ENCODE data around the gene CRB1. TPM values are rescaled to one million over a fixed set of nuclear protein-coding genes. Genes with fewer than 3 reads are reported as not detected.

Gene CRB1
- total RNA-seq, 1 experiment from 2014 or later, result not detected

DNA sequence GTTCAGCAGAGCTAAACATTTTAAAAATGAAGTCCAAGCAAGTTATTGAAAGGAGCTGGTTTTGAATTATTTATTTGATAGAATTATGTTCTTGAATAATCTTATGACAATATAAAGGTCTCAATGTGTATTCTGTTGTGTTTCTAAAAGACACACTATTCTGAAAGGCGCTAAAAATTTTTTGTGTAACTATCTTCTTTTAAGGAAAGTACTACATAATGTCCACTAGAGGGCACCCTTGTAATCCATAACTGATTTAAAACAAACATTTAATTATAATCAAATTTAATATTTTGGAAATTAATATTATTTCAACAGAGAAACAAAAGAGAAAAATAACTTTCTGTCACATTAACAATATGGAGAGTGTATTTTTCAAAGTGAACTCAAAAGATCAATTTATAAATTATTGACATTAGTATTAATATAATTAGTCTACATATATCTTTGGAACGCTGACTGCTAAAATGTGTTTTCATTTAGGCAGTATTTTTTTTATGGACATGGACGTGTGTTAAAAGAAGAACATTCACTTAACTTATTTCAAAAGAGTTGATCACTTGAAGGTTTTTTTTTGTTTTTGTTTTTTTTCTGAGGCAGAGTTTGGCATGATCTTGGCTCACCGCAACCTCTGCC lies 258.8 kb downstream of the CRB1 start:
- no peak for ATAC-seq
- no TSS peak for BruUV-seq (replicated peaks)
- TF ChIP-seq POLR2AphosphoS5 (IDR thresholded peaks at IDR 0.05; ENCODE audit: low read depth, low read length) (no peak), SIN3A (IDR thresholded peaks at IDR 0.05; ENCODE audit: borderline replicate concordance, insufficient read depth, low read depth, low read length) (no peak), TCF7L2 (IDR thresholded peaks at IDR 0.05; ENCODE audit: low read depth, low read length) (no peak)
- TF ChIP-seq, protein P1, sequence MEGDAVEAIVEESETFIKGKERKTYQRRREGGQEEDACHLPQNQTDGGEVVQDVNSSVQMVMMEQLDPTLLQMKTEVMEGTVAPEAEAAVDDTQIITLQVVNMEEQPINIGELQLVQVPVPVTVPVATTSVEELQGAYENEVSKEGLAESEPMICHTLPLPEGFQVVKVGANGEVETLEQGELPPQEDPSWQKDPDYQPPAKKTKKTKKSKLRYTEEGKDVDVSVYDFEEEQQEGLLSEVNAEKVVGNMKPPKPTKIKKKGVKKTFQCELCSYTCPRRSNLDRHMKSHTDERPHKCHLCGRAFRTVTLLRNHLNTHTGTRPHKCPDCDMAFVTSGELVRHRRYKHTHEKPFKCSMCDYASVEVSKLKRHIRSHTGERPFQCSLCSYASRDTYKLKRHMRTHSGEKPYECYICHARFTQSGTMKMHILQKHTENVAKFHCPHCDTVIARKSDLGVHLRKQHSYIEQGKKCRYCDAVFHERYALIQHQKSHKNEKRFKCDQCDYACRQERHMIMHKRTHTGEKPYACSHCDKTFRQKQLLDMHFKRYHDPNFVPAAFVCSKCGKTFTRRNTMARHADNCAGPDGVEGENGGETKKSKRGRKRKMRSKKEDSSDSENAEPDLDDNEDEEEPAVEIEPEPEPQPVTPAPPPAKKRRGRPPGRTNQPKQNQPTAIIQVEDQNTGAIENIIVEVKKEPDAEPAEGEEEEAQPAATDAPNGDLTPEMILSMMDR (IDR thresholded peaks at IDR 0.05), result peak; percentile 9; the same call in 1 of the 2 replicates
- no peak for DNase-seq (ENCODE audit: low read depth, low spot score)
- intact Hi-C loops (cut with micrococcal nuclease; ENCODE audit: unreplicated experiment), result loop anchor here (10.0 kb wide), 2 partner anchors 938 to 1158 kb away; no protein-coding TSS in a partner anchor
- H3K27me3 ChIP-seq (ENCODE audit: control insufficient read depth, insufficient read depth, low read length), result no peaks in the 10 kb centered on the region
- in situ Hi-C loops (cut with HindIII; ENCODE audit: low pct_unique_long_range_greater_than_20kb, low sequenced_read_pairs), result no loop called here
- H3K4me1 ChIP-seq (ENCODE audit: control insufficient read depth, insufficient read depth, low read length), result no peaks in the 10 kb centered on the region
- POLR2A ChIA-PET, result no interaction called here
- no peak overlapping the region for H3K4me3 ChIP-seq (ENCODE audit: low read depth in 2 of 2, low read length in 2 of 2)
- H3K27ac ChIP-seq (ENCODE audit: low read length), result no peak overlapping the region
- H3K9me3 ChIP-seq (ENCODE audit: control insufficient read depth, insufficient read depth, low read depth, low read length), result no peaks in the 10 kb centered on the region
- no peaks in the 10 kb centered on the region for H3K36me3 ChIP-seq (ENCODE audit: control insufficient read depth, insufficient read depth, low read length)
- CTCF ChIA-PET, result no interaction called here

Other genes starting within 250 kb of the CRB1 start
- gene F13B, start 201.0 kb upstream of the CRB1 start, total RNA-seq (2021; ENCODE audit: unreplicated experiment), result not detected
- 26.9 TPM for gene ASPM, start 121.6 kb upstream of the CRB1 start, total RNA-seq (2021; ENCODE audit: unreplicated experiment)
- 13.5 TPM for gene ZBTB41, start 67.0 kb upstream of the CRB1 start, total RNA-seq (2021; ENCODE audit: unreplicated experiment)

Measured in Panc1 (cell line).